Measurements from ENCODE around the gene ASAP2.
A peak's percentile ranks its signal among the peaks of the same experiment; 100 is the strongest.

The ASAP2 gene

DNA sequence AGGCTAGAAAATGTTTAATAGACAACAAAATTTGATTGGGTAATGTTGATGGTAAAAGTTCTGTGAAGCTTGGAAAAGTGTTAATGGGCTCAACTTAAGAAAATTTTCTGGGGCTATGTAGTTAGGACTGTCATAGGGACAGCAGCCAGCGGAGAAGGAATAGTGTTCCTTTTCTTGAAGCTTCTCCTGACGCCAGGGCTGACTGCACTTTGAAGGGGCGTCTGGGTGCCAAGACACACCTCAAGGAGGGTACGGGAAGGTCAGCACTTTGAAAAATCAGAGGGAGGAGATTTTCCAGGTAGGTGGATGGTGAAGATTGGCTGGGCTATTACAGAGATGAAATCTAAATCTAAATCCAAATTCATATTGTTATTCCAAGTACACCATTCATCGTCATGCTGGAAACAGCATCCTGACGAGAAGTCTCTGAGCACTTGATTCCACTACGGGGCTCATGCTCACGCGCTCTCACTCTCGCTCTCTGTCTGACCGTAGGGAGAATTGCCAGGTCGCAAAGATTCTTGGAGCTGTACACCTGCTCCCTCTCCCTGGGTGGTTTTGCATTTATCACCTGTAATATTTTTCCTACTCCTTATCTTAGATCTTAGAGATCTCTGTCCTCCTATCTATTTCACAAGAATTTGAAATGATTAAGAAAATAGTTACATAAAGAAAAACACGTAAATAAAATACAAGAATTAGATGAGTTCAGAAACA, 125.7 kb downstream of the ASAP2 start:
- TF ChIP-seq, protein P1, sequence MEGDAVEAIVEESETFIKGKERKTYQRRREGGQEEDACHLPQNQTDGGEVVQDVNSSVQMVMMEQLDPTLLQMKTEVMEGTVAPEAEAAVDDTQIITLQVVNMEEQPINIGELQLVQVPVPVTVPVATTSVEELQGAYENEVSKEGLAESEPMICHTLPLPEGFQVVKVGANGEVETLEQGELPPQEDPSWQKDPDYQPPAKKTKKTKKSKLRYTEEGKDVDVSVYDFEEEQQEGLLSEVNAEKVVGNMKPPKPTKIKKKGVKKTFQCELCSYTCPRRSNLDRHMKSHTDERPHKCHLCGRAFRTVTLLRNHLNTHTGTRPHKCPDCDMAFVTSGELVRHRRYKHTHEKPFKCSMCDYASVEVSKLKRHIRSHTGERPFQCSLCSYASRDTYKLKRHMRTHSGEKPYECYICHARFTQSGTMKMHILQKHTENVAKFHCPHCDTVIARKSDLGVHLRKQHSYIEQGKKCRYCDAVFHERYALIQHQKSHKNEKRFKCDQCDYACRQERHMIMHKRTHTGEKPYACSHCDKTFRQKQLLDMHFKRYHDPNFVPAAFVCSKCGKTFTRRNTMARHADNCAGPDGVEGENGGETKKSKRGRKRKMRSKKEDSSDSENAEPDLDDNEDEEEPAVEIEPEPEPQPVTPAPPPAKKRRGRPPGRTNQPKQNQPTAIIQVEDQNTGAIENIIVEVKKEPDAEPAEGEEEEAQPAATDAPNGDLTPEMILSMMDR (IDR thresholded peaks at IDR 0.05; ENCODE audit: low read depth, low read length, missing control alignments) = no peak
- H3K4me3 ChIP-seq (ENCODE audit: low read depth, low read length) = no peak overlapping the region
- DNase-seq (ENCODE audit: low read depth) = no peak

DNA sequence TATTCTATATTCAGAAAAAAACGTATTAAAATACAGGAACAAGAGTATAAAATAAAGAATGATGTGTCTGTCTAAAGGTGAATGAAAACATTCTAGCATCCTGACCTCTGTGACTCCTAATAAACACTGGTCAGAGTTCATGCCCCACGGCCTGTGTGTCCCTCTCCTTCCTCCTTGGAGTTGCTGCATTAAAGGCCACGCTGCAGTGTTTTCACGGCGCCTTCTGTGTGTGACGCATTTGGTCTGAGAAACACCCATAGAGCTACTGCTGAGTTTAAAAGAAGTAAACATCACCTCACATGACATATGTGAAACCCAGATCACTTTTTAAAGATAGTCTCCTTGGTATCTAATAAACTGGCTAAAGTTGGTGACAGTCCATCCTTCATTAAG, 126.2 kb downstream of the ASAP2 start:
- TF ChIP-seq, protein P1 (IDR thresholded peaks at IDR 0.05; ENCODE audit: low read depth, low read length, missing control alignments) = no peak
- H3K4me3 ChIP-seq (ENCODE audit: low read depth, low read length) = no peak overlapping the region

DNA sequence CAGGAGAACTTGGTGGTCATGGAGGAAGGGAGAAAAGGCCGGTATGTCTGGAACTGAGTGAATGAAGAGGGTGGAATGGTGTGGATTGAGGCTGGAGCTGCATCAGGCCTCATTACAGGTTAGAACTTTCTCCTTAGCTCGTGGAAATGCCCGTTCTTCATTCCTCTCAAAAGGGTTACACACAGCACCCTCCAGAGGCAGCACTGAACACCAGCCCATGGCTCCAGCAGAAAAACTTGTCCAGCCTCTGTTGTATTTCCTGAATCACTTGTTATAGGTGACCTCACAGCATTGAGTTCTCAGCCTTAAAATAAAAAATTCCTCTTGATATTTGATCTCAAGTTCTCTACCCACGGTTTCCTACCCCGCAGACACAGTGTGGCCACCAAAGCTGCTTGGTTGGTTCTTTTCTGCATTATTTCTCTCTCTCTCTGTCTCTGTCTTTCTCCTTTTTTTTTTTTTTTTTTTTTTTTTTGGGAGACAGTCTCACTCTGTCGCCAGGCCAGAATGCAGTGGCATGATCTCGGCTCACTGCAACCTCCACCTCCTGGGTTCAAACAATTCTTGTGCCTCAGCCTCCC, 127.1 kb downstream of the ASAP2 start:
- no peak overlapping the region for H3K4me3 ChIP-seq (ENCODE audit: low read depth, low read length)
- DNase-seq (ENCODE audit: low read depth) = no peak
- TF ChIP-seq, protein P1 (IDR thresholded peaks at IDR 0.05; ENCODE audit: low read depth, low read length, missing control alignments) = peak; percentile 44

More for the DNA sequence above, 126.2 kb downstream of the ASAP2 start:
- no peak for DNase-seq (ENCODE audit: low read depth)

DNA sequence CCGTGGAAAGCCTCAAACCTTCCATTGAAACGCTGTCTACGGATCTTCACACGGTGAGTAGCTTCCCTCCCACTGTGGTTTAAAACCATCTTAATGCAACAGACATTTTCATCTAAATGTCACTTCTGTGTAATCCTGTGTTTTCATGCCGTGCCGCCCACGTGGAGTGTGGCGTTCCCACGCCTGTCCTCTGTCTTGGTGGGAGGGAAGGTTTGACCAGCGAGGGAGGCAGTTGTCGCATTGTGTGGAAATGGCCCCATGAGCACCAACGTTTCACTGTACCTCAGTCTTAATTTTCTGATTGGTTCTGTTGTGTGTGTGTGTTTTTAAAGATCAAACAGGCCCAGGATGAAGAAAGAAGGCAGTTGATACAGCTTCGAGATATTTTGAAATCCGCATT, 128.1 kb downstream of the ASAP2 start:
- H3K4me3 ChIP-seq (ENCODE audit: low read depth, low read length) = no peak overlapping the region
- TF ChIP-seq, protein P1 (IDR thresholded peaks at IDR 0.05; ENCODE audit: low read depth, low read length, missing control alignments) = no peak
- DNase-seq (ENCODE audit: low read depth) = no peak

DNA sequence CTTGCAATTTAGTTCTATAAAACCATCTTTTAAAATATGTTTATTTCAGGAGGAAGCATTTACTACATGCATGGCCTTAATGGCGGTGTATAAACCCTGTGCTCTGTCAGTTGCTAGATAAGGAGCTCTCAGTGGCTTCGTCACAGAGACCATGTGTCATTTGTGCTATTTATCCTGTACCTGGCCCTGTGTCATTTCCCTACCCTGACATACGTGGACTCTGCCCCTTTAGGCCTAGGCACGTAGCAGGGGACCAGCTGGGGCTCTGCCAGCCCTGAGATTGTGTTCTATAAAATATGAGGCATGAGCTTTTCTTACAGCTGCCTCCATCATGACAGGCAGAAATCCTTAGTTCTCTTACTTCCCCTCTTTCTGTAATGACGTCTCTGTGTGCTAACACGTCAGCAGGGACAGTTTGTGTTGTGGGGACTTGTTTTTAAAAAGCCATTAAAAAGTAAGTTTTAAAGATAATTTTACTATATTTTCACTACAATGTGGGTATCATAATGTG, 128.8 kb downstream of the ASAP2 start:
- DNase-seq (ENCODE audit: low read depth) = no peak
- TF ChIP-seq, protein P1 (IDR thresholded peaks at IDR 0.05; ENCODE audit: low read depth, low read length, missing control alignments) = no peak
- H3K4me3 ChIP-seq (ENCODE audit: low read depth, low read length) = no peak overlapping the region

DNA sequence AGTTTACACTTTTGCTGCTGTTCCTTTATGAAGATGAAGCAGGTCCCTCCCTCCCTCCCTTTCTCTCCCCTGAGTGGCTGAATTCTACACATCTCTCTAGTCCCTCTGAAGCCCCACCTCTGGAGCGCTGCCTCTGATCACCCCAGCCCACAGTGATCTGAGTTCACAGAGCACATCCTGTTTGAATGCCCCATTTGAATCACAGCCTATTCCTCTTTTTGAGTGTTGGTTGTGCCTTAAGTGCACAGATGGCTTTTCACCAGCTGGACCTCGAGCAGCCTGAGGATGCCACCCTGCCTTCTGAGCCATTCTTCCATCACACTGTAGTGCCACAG, 129.6 kb downstream of the ASAP2 start:
- H3K4me3 ChIP-seq (ENCODE audit: low read depth, low read length) = no peak overlapping the region
- TF ChIP-seq, protein P1 (IDR thresholded peaks at IDR 0.05; ENCODE audit: low read depth, low read length, missing control alignments) = no peak
- DNase-seq (ENCODE audit: low read depth) = peak; percentile 7
